Vagina (tissue), 2 donors: Measurements from ENCODE around the gene SRF. TPM values are rescaled to one million over a fixed set of nuclear protein-coding genes. Genes with fewer than 3 reads are reported as not detected.

Experiments
- DNase-seq, 2 donors: peaks; one replicate each; pipeline ENCODE4 v3.0.0-alpha.2; 2017; ENCODE audit errors: extremely low spot score in 2 of 2
- H3K27ac ChIP-seq: fragments of 200-600 bp; sonication (generic); one replicate; pipeline ENCODE4 v1.5.1; 2019
- H3K27me3 ChIP-seq: fragments of 200-600 bp; sonication (generic); one replicate; pipeline ENCODE4 v1.5.1; 2019
- H3K36me3 ChIP-seq, 2 donors: fragments of 200-600 bp; sonication (generic); one replicate each; pipeline ENCODE4 v1.5.1; 2017 to 2019
- H3K4me1 ChIP-seq: fragments of 200-600 bp; sonication (generic); one replicate; pipeline ENCODE4 v1.5.1; 2019
- H3K4me3 ChIP-seq, 2 donors: fragments of 200-600 bp; sonication (generic); 1 replicate in 1 of 2; 2 replicates in 1 of 2; pipeline ENCODE4 v1.5.1; 2016 to 2019
- H3K9me3 ChIP-seq: fragments of 200-600 bp; sonication (generic); one replicate; pipeline ENCODE4 v1.5.1; 2019
- CTCF ChIP-seq, 3 experiments: fragments of 450-650 bp in 2 of 3; fragments of 200-600 bp in 1 of 3; sonication (generic) in 1 of 3; IDR thresholded peaks; one replicate each; pipeline ENCODE4 v1.5.1; 2017 to 2019; ENCODE audit warnings: antibody characterized with exemption in 3 of 3, mild to moderate bottlenecking in 2 of 3, moderate library complexity in 2 of 3
- POLR2A ChIP-seq, 2 donors: fragments of 450-650 bp; IDR thresholded peaks; one replicate each; pipeline ENCODE4 v1.6.1; 2017; ENCODE audit warnings: antibody characterized with exemption in 2 of 2, mild to moderate bottlenecking in 2 of 2, moderate library complexity in 2 of 2
- POLR2AphosphoS5 ChIP-seq, 2 donors: sonication (generic); formaldehyde crosslinking; IDR thresholded peaks; one replicate each; pipeline ENCODE4 v1.9.0; 2017; ENCODE audit warnings: antibody characterized with exemption in 2 of 2, mild to moderate bottlenecking in 2 of 2, low read depth in 1 of 2; ENCODE audit not compliant: insufficient read depth in 1 of 2
- intact Hi-C: fragments of 100-400 bp; cut with DNase I; formaldehyde crosslinking; loops from one replicate; pipeline ENCODE4 v1.15.1; 2023
- total RNA-seq: library from RNA; depleted of rRNA; stranded (reverse); fragments of >200 nt; gene quantifications from one replicate; pipeline ENCODE4 v1.2.3, GENCODE V29; 2016

The SRF gene
- total RNA-seq, 1 donor from 2014 or later, result 28.2 TPM

GRCh38 chr6:43125119-43125518 is 46.0 kb upstream of the SRF start:
- H3K27me3 ChIP-seq, result no peaks in the 10 kb centered on the region
- H3K36me3 ChIP-seq, result no peaks in the 10 kb centered on the region
- H3K4me3 ChIP-seq, result no peak overlapping the region
- H3K9me3 ChIP-seq, result no peaks in the 10 kb centered on the region
- peaks cover 80% of the 10 kb centered on the region for H3K4me1 ChIP-seq
- no peak for DNase-seq
- intact Hi-C loops, result loop anchor here (10.0 kb wide), 1 partner anchor 50 kb away; the partner anchor contains the start of gene PTK7
- peak overlapping the region; percentile 85 for H3K27ac ChIP-seq
- no peak for TF ChIP-seq POLR2AphosphoS5 (IDR thresholded peaks at IDR 0.05; ENCODE audit: insufficient read depth in 1 of 2, low read depth in 1 of 2)
- no peak for TF ChIP-seq CTCF (IDR thresholded peaks at IDR 0.05)
- no peak for TF ChIP-seq POLR2A (IDR thresholded peaks at IDR 0.05)

GRCh38 chr6:43125555-43125954 is 45.5 kb upstream of the SRF start:
- Histone ChIP-seq H3K27me3 (no peaks in the 10 kb centered on the region), H3K4me3 (no peak overlapping the region), H3K9me3 (no peaks in the 10 kb centered on the region), H3K36me3 (no peaks in the 10 kb centered on the region), H3K4me1 (peaks cover 75% of the 10 kb centered on the region), H3K27ac (peak overlapping the region; percentile 85)
- no peak for TF ChIP-seq CTCF (IDR thresholded peaks at IDR 0.05)
- no peak for TF ChIP-seq POLR2A (IDR thresholded peaks at IDR 0.05)
- TF ChIP-seq POLR2AphosphoS5 (IDR thresholded peaks at IDR 0.05; ENCODE audit: insufficient read depth in 1 of 2, low read depth in 1 of 2), result no peak
- DNase-seq, result no peak
- intact Hi-C loops, result loop anchor here (10.0 kb wide), 1 partner anchor 51 kb away; the partner anchor contains the start of gene PTK7

GRCh38 chr6:43127180-43127579 is 43.9 kb upstream of the SRF start:
- intact Hi-C loops, result loop anchor here (10.0 kb wide), 1 partner anchor 52 kb away; the partner anchor contains the start of gene PTK7
- no peaks in the 10 kb centered on the region for H3K27me3 ChIP-seq
- TF ChIP-seq POLR2AphosphoS5 (IDR thresholded peaks at IDR 0.05; ENCODE audit: insufficient read depth in 1 of 2, low read depth in 1 of 2) (no peak), CTCF (IDR thresholded peaks at IDR 0.05) (no peak), POLR2A (IDR thresholded peaks at IDR 0.05) (no peak)
- DNase-seq, result no peak
- H3K4me1 ChIP-seq, result peaks cover 59% of the 10 kb centered on the region
- no peaks in the 10 kb centered on the region for H3K9me3 ChIP-seq
- H3K4me3 ChIP-seq, result no peak overlapping the region
- peaks cover 0 to 6% of the 10 kb centered on the region in 2 donors for H3K36me3 ChIP-seq
- H3K27ac ChIP-seq, result peak overlapping the region; percentile 85

- Histone ChIP-seq H3K4me3 (no peak overlapping the region), H3K9me3 (no peaks in the 10 kb centered on the region), H3K27ac (peak overlapping the region; percentile 18), H3K27me3 (no peaks in the 10 kb centered on the region), H3K36me3 (peaks cover 0 to 12% of the 10 kb centered on the region in 2 donors), H3K4me1 (peaks cover 53% of the 10 kb centered on the region)
- no peak for DNase-seq
- intact Hi-C loops, result loop anchor here (10.0 kb wide), 1 partner anchor 53 kb away; the partner anchor contains the start of gene PTK7
- TF ChIP-seq POLR2A (IDR thresholded peaks at IDR 0.05) (no peak), POLR2AphosphoS5 (IDR thresholded peaks at IDR 0.05; ENCODE audit: insufficient read depth in 1 of 2, low read depth in 1 of 2) (no peak), CTCF (IDR thresholded peaks at IDR 0.05) (no peak)
These were observed 43.2 kb upstream of the SRF start for GRCh38 chr6:43127877-43128276.

GRCh38 chr6:43128926-43129325 is 42.1 kb upstream of the SRF start:
- Histone ChIP-seq H3K36me3 (peaks cover 0 to 12% of the 10 kb centered on the region in 2 donors), H3K9me3 (no peaks in the 10 kb centered on the region), H3K4me3 (no peak overlapping the region), H3K27ac (no peak overlapping the region), H3K4me1 (peaks cover 42% of the 10 kb centered on the region), H3K27me3 (no peaks in the 10 kb centered on the region)
- intact Hi-C loops, result loop anchor here (10.0 kb wide), 1 partner anchor 54 kb away; the partner anchor contains the start of gene PTK7
- TF ChIP-seq POLR2AphosphoS5 (IDR thresholded peaks at IDR 0.05; ENCODE audit: insufficient read depth in 1 of 2, low read depth in 1 of 2) (no peak), POLR2A (IDR thresholded peaks at IDR 0.05) (no peak), CTCF (IDR thresholded peaks at IDR 0.05) (no peak)
- DNase-seq, result no peak
